Upper lobe of left lung (tissue), 6 donors: ENCODE data around the gene AKAP5. TPM values are rescaled to one million over a fixed set of nuclear protein-coding genes. Genes with fewer than 3 reads are reported as not detected.

Source experiments
- ATAC-seq, 2 donors: fragments of 200-7000 bp; cut with Tn5 transposase; one replicate each; pipeline ENCODE4 v1.9.1; 2022; ENCODE audit warnings: mild to moderate bottlenecking in 2 of 2, moderate library complexity in 2 of 2; ENCODE audit not compliant: low FRiP score in 2 of 2
- DNase-seq, 2 donors: peaks; one replicate each; pipeline ENCODE4 v3.0.0-alpha.2; 2019 to 2020
- H3K27ac ChIP-seq, 4 donors: fragments of 200-600 bp; sonication (generic); one replicate each; pipeline ENCODE4 v1.5.1; 2016 to 2019
- H3K27me3 ChIP-seq, 4 donors: fragments of 200-600 bp; sonication (generic); one replicate each; pipeline ENCODE4 v1.5.1; 2017 to 2019
- H3K36me3 ChIP-seq, 4 donors: fragments of 200-600 bp; sonication (generic); one replicate each; pipeline ENCODE4 v1.5.1; 2016 to 2019
- H3K4me1 ChIP-seq, 4 donors: fragments of 200-600 bp; sonication (generic); one replicate each; pipeline ENCODE4 v1.5.1; 2018 to 2019
- H3K4me3 ChIP-seq, 4 donors: fragments of 200-600 bp; sonication (generic); one replicate each; pipeline ENCODE4 v1.5.1; 2017 to 2019; ENCODE audit warnings: mild to moderate bottlenecking in 2 of 4, moderate library complexity in 1 of 4
- H3K9me3 ChIP-seq, 4 donors: fragments of 200-600 bp; sonication (generic); one replicate each; pipeline ENCODE4 v1.5.1; 2018 to 2019
- CTCF ChIP-seq, 6 experiments: fragments of 450-650 bp in 4 of 6; fragments of 200-600 bp in 2 of 6; sonication (generic) in 2 of 6; IDR thresholded peaks; one replicate each; pipeline ENCODE4 v1.5.1; 2016 to 2019; ENCODE audit warnings: antibody characterized with exemption in 6 of 6
- EP300 ChIP-seq, 4 donors: sonication (generic); formaldehyde crosslinking; IDR thresholded peaks; one replicate each; pipeline ENCODE4 v1.5.1; 2017; ENCODE audit warnings: antibody characterized with exemption in 4 of 4, control low read depth in 2 of 4
- POLR2A ChIP-seq, 4 donors: fragments of 450-650 bp; IDR thresholded peaks; one replicate each; pipeline ENCODE4 v1.5.1; 2016 to 2017; ENCODE audit warnings: antibody characterized with exemption in 4 of 4, mild to moderate bottlenecking in 2 of 4
- POLR2AphosphoS5 ChIP-seq, 2 donors: sonication (generic); formaldehyde crosslinking; IDR thresholded peaks; one replicate each; pipeline ENCODE4 v1.5.1; 2017; ENCODE audit warnings: antibody characterized with exemption in 2 of 2
- WGBS, 2 donors: methylation state at CpG; one replicate each; pipeline ENCODE4 v1.1.5; 2017 to 2018; 5-methylcytosine and 5-hydroxymethylcytosine counted together
- total RNA-seq, 6 donors: library from RNA; depleted of rRNA in 4 of 6; stranded (reverse); fragments of >200 nt in 4 of 6; gene quantifications; one replicate each; pipeline versions ENCODE4 v1.1.0 to v1.2.1, GENCODE V29; 2016 to 2021
- donor health status: DM: no; HTN: no; CAD: no; lungs with moderate emphysema.
- donor health status: DM: no; HTN: yes; CAD: no; lungs with severe emphysema.

The AKAP5 gene
- total RNA-seq, 6 donors from 2014 or later: 1.0 to 5.4 (median 2.5) TPM

GRCh38 chr14:64464651-64465050 is 648 bp upstream of the AKAP5 start:
- H3K27ac ChIP-seq: no peak overlapping the region
- H3K9me3 ChIP-seq: no peaks in the 10 kb centered on the region
- 16 to 23% methylated on average over 6 of the region's 6 CpGs for WGBS, 2 donors
- no peak for DNase-seq
- peak overlapping the region; percentile 38 to 81 (median 74) for H3K4me3 ChIP-seq
- H3K4me1 ChIP-seq: peaks cover 7 to 20% (median 13%) of the 10 kb centered on the region in 4 donors
- H3K27me3 ChIP-seq: peaks cover 0 to 11% (median 0%) of the 10 kb centered on the region in 4 donors
- no peak for TF ChIP-seq EP300 (IDR thresholded peaks at IDR 0.05)
- TF ChIP-seq POLR2A (IDR thresholded peaks at IDR 0.05): no peak
- TF ChIP-seq CTCF (IDR thresholded peaks at IDR 0.05): no peak
- TF ChIP-seq POLR2AphosphoS5 (IDR thresholded peaks at IDR 0.05): no peak
- no peak for ATAC-seq
- peaks cover 0 to 3% (median 0%) of the 10 kb centered on the region in 4 donors for H3K36me3 ChIP-seq

- Histone ChIP-seq H3K27me3 (peaks cover 0 to 11% (median 0%) of the 10 kb centered on the region in 4 donors), H3K27ac (peak overlapping the region; percentile 35 to 79 (median 54)), H3K36me3 (no peaks in the 10 kb centered on the region), H3K4me1 (peaks cover 7 to 20% (median 13%) of the 10 kb centered on the region in 4 donors), H3K4me3 (peak overlapping the region; percentile 46 to 81 (median 74)), H3K9me3 (no peaks in the 10 kb centered on the region)
- WGBS, 2 donors: 6 to 10% methylated on average over 15 of the region's 15 CpGs
- TF ChIP-seq POLR2A (IDR thresholded peaks at IDR 0.05): no peak
- TF ChIP-seq POLR2AphosphoS5 (IDR thresholded peaks at IDR 0.05): no peak
- no peak for TF ChIP-seq EP300 (IDR thresholded peaks at IDR 0.05)
- no peak for TF ChIP-seq CTCF (IDR thresholded peaks at IDR 0.05)
- ATAC-seq (peak in 1 of 2 donors; percentile 71), DNase-seq (no peak)
These were observed 694 bp downstream of the AKAP5 start for GRCh38 chr14:64465831-64466554.

DNA sequence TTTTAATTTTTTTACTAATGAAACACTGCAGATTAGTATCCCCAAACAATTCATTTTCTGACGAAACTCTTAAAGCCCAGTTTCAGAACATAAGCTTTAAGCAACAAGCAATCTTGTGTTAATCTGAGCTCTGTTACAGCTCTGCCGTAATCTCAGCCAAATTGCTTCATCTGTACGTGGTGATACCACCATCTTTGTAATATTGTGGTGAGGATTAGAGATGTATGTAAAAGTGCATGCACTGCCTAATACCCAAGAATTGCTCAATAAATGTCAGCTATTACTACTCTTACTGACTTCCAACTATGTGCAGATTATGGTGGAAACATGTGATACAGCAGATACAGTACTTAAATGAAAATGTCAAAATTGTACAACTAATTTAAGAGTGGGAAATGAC is 1.8 kb downstream of the AKAP5 start:
- peak in 1 of 2 donors; percentile 19 for ATAC-seq
- peaks cover 0 to 11% (median 0%) of the 10 kb centered on the region in 4 donors for H3K27me3 ChIP-seq
- no peak overlapping the region for H3K27ac ChIP-seq
- DNase-seq: no peak
- no peaks in the 10 kb centered on the region for H3K9me3 ChIP-seq
- 67 to 77% methylated on average over 3 of the region's 3 CpGs for WGBS, 2 donors
- no peaks in the 10 kb centered on the region for H3K36me3 ChIP-seq
- peaks cover 7 to 20% (median 13%) of the 10 kb centered on the region in 4 donors for H3K4me1 ChIP-seq
- no peak overlapping the region for H3K4me3 ChIP-seq
- TF ChIP-seq EP300 (IDR thresholded peaks at IDR 0.05): no peak
- no peak for TF ChIP-seq CTCF (IDR thresholded peaks at IDR 0.05)
- TF ChIP-seq POLR2A (IDR thresholded peaks at IDR 0.05): no peak
- no peak for TF ChIP-seq POLR2AphosphoS5 (IDR thresholded peaks at IDR 0.05)

DNA sequence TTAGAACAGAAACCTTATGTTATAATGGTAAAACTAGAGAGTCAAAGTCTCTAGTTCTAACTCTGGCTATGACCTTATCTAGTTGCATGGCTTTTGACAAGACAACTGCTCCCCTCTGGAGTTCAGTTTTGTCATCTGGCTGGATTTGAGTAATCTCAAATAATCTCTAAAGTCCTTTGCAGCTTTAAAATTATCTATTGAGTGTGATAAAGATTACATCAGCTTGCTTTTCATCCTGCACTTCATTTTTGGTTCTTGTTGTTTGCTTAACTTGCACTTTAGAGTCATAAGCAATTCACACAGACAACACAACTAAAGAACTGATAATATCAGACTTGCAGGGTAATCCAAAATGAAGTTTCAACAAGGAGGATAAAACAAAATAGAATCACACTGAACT is 2.3 kb downstream of the AKAP5 start:
- peaks cover 7 to 20% (median 13%) of the 10 kb centered on the region in 4 donors for H3K4me1 ChIP-seq
- no peak overlapping the region for H3K4me3 ChIP-seq
- ATAC-seq (no peak), DNase-seq (no peak)
- no peaks in the 10 kb centered on the region for H3K9me3 ChIP-seq
- H3K27me3 ChIP-seq: peaks cover 0 to 11% (median 0%) of the 10 kb centered on the region in 4 donors
- no peaks in the 10 kb centered on the region for H3K36me3 ChIP-seq
- H3K27ac ChIP-seq: no peak overlapping the region
- TF ChIP-seq EP300 (IDR thresholded peaks at IDR 0.05) (no peak), CTCF (IDR thresholded peaks at IDR 0.05) (no peak), POLR2A (IDR thresholded peaks at IDR 0.05) (no peak), POLR2AphosphoS5 (IDR thresholded peaks at IDR 0.05) (no peak)
